ENCODE data around the gene SEC14L2. TPM values are rescaled to one million over a fixed set of nuclear protein-coding genes. Genes with fewer than 3 reads are reported as not detected.

SEC14L2 gene
- total RNA-seq, 1 experiment from 2014 or later: 9.4 TPM

GRCh38 chr22:30383061-30383460 lies 13.8 kb upstream of the SEC14L2 start:
- CTCF ChIA-PET: interaction anchor here (1.4 kb wide), 1 partner anchor 95 kb away, joined by 12 read pairs; no protein-coding TSS in a partner anchor

DNA sequence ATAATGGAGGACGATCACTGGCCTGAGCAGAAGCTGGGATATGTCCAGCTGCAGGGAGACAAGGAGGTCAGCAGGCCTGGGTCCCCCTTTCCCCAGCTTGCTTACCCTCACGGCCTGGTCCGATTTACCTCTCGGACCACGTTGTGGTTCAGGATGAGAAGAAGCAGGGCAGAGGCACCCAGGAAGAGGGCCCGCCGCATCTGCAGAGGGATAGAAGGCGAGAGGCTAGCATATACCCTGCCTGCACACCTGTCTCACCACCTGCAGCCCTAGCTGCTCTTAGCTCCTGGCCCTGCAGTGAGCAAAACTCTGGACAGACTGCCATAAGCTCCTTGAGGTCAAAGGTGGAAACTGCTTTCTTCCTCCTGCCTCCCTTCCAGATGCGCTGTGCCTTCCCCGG lies 10.9 kb upstream of the SEC14L2 start:
- H3K9me3 Mint-ChIP-seq (ENCODE audit: unreplicated experiment): no peaks in the 10 kb centered on the region
- H3K27me3 Mint-ChIP-seq (ENCODE audit: insufficient read depth, unreplicated experiment): no peaks in the 10 kb centered on the region
- Histone ChIP-seq H3K4me1 (0 out of 2 replicates have a peak, but pooled peaks cover 4% of the 10 kb centered on the region), H3K4me3 (ENCODE audit: low read depth, low read length) (no peak overlapping the region), H3K9me3 (no peaks in the 10 kb centered on the region), H3K36me3 (ENCODE audit: control insufficient read depth, insufficient read depth, low read length) (no peaks in the 10 kb centered on the region), H3K27me3 (replicated peaks; ENCODE audit: control insufficient read depth, insufficient read depth, low read length) (no peaks in the 10 kb centered on the region)
- DNase-seq: no peak
- TSS peak; percentile 55 for BruUV-seq (replicated peaks)
- H3K4me1 Mint-ChIP-seq (ENCODE audit: low read depth, unreplicated experiment): no peaks in the 10 kb centered on the region
- ChIA-PET POLR2A (no interaction called here), CTCF (interaction anchor here (0.6 to 2.1 kb wide), 5 partner anchors 11 to 100 kb away, joined by 3 to 15 read pairs (median 3); partner anchors contain the start of genes CASTOR1 and SEC14L2)
- intact Hi-C loops (cut with micrococcal nuclease; ENCODE audit: unreplicated experiment): loop anchor here (2.0 to 5.0 kb wide), 3 partner anchors 59 to 279 kb away; partner anchors contain the start of gene TBC1D10A
- H3K4me3 Mint-ChIP-seq (ENCODE audit: unreplicated experiment): peak overlapping the region; percentile 67
- H3K36me3 Mint-ChIP-seq (ENCODE audit: insufficient read depth, unreplicated experiment): no peaks in the 10 kb centered on the region
- TF ChIP-seq, protein P1, sequence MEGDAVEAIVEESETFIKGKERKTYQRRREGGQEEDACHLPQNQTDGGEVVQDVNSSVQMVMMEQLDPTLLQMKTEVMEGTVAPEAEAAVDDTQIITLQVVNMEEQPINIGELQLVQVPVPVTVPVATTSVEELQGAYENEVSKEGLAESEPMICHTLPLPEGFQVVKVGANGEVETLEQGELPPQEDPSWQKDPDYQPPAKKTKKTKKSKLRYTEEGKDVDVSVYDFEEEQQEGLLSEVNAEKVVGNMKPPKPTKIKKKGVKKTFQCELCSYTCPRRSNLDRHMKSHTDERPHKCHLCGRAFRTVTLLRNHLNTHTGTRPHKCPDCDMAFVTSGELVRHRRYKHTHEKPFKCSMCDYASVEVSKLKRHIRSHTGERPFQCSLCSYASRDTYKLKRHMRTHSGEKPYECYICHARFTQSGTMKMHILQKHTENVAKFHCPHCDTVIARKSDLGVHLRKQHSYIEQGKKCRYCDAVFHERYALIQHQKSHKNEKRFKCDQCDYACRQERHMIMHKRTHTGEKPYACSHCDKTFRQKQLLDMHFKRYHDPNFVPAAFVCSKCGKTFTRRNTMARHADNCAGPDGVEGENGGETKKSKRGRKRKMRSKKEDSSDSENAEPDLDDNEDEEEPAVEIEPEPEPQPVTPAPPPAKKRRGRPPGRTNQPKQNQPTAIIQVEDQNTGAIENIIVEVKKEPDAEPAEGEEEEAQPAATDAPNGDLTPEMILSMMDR (IDR thresholded peaks at IDR 0.05; ENCODE audit: insufficient read depth in 1 of 2, low read depth in 1 of 2, low read length in 1 of 2, severe bottlenecking in 1 of 2, unreplicated experiment in 1 of 2): no peak
- no peak overlapping the region for H3K27ac Mint-ChIP-seq (ENCODE audit: unreplicated experiment)

More at GRCh38 chr22:30383061-30383460, 13.8 kb upstream of the SEC14L2 start:
- intact Hi-C loops (cut with micrococcal nuclease; ENCODE audit: unreplicated experiment): no loop called here
- no TSS peak for BruUV-seq (replicated peaks)
- no peak overlapping the region for H3K27ac Mint-ChIP-seq (ENCODE audit: unreplicated experiment)
- 0 out of 2 replicates have a peak, but pooled peaks cover 4% of the 10 kb centered on the region for H3K4me1 ChIP-seq
- H3K9me3 ChIP-seq: no peaks in the 10 kb centered on the region
- POLR2A ChIA-PET: no interaction called here
- no peak for DNase-seq
- H3K4me3 Mint-ChIP-seq (ENCODE audit: unreplicated experiment): no peak overlapping the region
- no peaks in the 10 kb centered on the region for H3K27me3 Mint-ChIP-seq (ENCODE audit: insufficient read depth, unreplicated experiment)
- H3K27me3 ChIP-seq (replicated peaks; ENCODE audit: control insufficient read depth, insufficient read depth, low read length): no peaks in the 10 kb centered on the region
- no peaks in the 10 kb centered on the region for H3K36me3 ChIP-seq (ENCODE audit: control insufficient read depth, insufficient read depth, low read length)
- H3K4me3 ChIP-seq (ENCODE audit: low read depth, low read length): no peak overlapping the region
- TF ChIP-seq, protein P1 (IDR thresholded peaks at IDR 0.05; ENCODE audit: insufficient read depth in 1 of 2, low read depth in 1 of 2, low read length in 1 of 2, severe bottlenecking in 1 of 2, unreplicated experiment in 1 of 2): no peak
- H3K9me3 Mint-ChIP-seq (ENCODE audit: unreplicated experiment): no peaks in the 10 kb centered on the region
- no peaks in the 10 kb centered on the region for H3K4me1 Mint-ChIP-seq (ENCODE audit: low read depth, unreplicated experiment)
- peaks cover 6% of the 10 kb centered on the region for H3K36me3 Mint-ChIP-seq (ENCODE audit: insufficient read depth, unreplicated experiment)

DNA sequence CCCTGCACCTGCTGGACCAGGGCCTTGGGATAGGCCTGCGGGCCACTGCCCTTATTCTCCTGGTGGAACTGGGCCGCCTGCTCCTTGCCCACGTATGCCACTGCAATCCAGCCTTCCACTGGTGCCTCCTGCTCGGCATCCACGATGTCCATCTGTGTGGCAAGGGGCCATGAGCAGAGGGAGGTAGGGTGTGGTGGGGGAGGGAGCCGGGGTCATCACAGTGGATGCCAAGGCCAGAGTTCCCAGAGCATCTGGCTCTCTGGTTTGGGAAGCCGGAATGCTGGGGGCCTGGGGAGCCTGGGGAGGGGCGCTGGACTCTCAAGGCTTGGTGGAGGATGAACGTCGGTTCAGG lies 10.2 kb upstream of the SEC14L2 start:
- Mint-ChIP-seq H3K36me3 (ENCODE audit: insufficient read depth, unreplicated experiment) (no peaks in the 10 kb centered on the region), H3K4me1 (ENCODE audit: low read depth, unreplicated experiment) (no peaks in the 10 kb centered on the region), H3K9me3 (ENCODE audit: unreplicated experiment) (no peaks in the 10 kb centered on the region), H3K4me3 (ENCODE audit: unreplicated experiment) (peak overlapping the region; percentile 67), H3K27me3 (ENCODE audit: insufficient read depth, unreplicated experiment) (no peaks in the 10 kb centered on the region), H3K27ac (ENCODE audit: unreplicated experiment) (no peak overlapping the region)
- POLR2A ChIA-PET: no interaction called here
- TF ChIP-seq, protein P1 (IDR thresholded peaks at IDR 0.05; ENCODE audit: insufficient read depth in 1 of 2, low read depth in 1 of 2, low read length in 1 of 2, severe bottlenecking in 1 of 2, unreplicated experiment in 1 of 2): no peak
- no peak for DNase-seq
- CTCF ChIA-PET: interaction anchor here (0.7 to 2.1 kb wide), 3 partner anchors 42 to 99 kb away, joined by 4 to 15 read pairs (median 4); no protein-coding TSS in a partner anchor
- intact Hi-C loops (cut with micrococcal nuclease; ENCODE audit: unreplicated experiment): loop anchor here (2.0 to 5.0 kb wide), 3 partner anchors 60 to 279 kb away; partner anchors contain the start of gene TBC1D10A
- H3K9me3 ChIP-seq: no peaks in the 10 kb centered on the region
- 0 out of 2 replicates have a peak, but pooled peaks cover 4% of the 10 kb centered on the region for H3K4me1 ChIP-seq
- H3K36me3 ChIP-seq (ENCODE audit: control insufficient read depth, insufficient read depth, low read length): no peaks in the 10 kb centered on the region
- no TSS peak for BruUV-seq (replicated peaks)
- no peaks in the 10 kb centered on the region for H3K27me3 ChIP-seq (replicated peaks; ENCODE audit: control insufficient read depth, insufficient read depth, low read length)
- H3K4me3 ChIP-seq (ENCODE audit: low read depth, low read length): peak overlapping the region; percentile 64

Measured in Caco-2 (cell line).